HUES64 (cell line): ENCODE results near the gene METTL6.
"Not testable (repeated sequence)": the region's sequence is repeated elsewhere in the genome, so short reads cannot be mapped to it uniquely, and the experiment has no call there.

ENCODE experiments used
- H3K27ac ChIP-seq: 2 replicates; pipeline ENCODE4 v1.7.0; 2013; ENCODE audit warnings: low read depth, low read length, inconsistent platforms
- H3K27me3 ChIP-seq: 2 replicates; pipeline ENCODE4 v1.6.1; 2013; ENCODE audit warnings: mild to moderate bottlenecking, low read length; ENCODE audit not compliant: insufficient read depth
- H3K36me3 ChIP-seq: 2 replicates; pipeline ENCODE4 v1.6.1; 2013; ENCODE audit warnings: mild to moderate bottlenecking, low read length; ENCODE audit not compliant: insufficient read depth
- H3K4me1 ChIP-seq: 2 replicates; pipeline ENCODE4 v1.6.1; 2013; ENCODE audit warnings: mild to moderate bottlenecking, low read length, moderate library complexity; ENCODE audit not compliant: insufficient read depth
- H3K4me3 ChIP-seq: 2 replicates; pipeline ENCODE4 v1.5.1; 2013; ENCODE audit warnings: mild to moderate bottlenecking, low read length, moderate library complexity
- H3K9ac ChIP-seq: 2 replicates; pipeline ENCODE4 v1.6.1; 2013; ENCODE audit warnings: mild to moderate bottlenecking, low read depth, low read length
- H3K9me3 ChIP-seq: 2 replicates; pipeline ENCODE4 v1.6.1; 2013; ENCODE audit warnings: low read depth, low read length; ENCODE audit not compliant: insufficient read depth
- WGBS: fragments of 150-250, 120-280 bp; methylation state at CpG from one replicate; pipeline ENCODE4 v1.1.7; 2013; ENCODE audit warnings: missing lambda C conversion rate; 5-methylcytosine and 5-hydroxymethylcytosine counted together

METTL6 gene

GRCh38 chr3:15458212-15458780 lies 31.0 kb upstream of the METTL6 start:
- Histone ChIP-seq H3K4me3 (no peak overlapping the region), H3K36me3 (no peaks in the 10 kb centered on the region), H3K9ac (no peak overlapping the region), H3K27me3 (no peaks in the 10 kb centered on the region), H3K9me3 (no peaks in the 10 kb centered on the region), H3K4me1 (no peaks in the 10 kb centered on the region), H3K27ac (no peak overlapping the region)
- 86% methylated on average over 6 of the region's 7 CpGs for WGBS

GRCh38 chr3:15456915-15457314 lies 29.6 kb upstream of the METTL6 start:
- not testable (repeated sequence) for H3K9me3 ChIP-seq, H3K27ac ChIP-seq, H3K36me3 ChIP-seq, H3K27me3 ChIP-seq, H3K9ac ChIP-seq, H3K4me3 ChIP-seq, H3K4me1 ChIP-seq
- WGBS: 94% methylated on average over 5 of the region's 10 CpGs

GRCh38 chr3:15456321-15456720 lies 29.0 kb upstream of the METTL6 start:
- H3K4me1 ChIP-seq: no peaks in the 10 kb centered on the region
- no peak overlapping the region for H3K27ac ChIP-seq
- H3K9me3 ChIP-seq: no peaks in the 10 kb centered on the region
- H3K36me3 ChIP-seq: no peaks in the 10 kb centered on the region
- WGBS: 94% methylated on average over 2 of the region's 2 CpGs
- H3K9ac ChIP-seq: no peak overlapping the region
- H3K27me3 ChIP-seq: no peaks in the 10 kb centered on the region
- no peak overlapping the region for H3K4me3 ChIP-seq

- WGBS: 92% methylated on average over 7 of the region's 7 CpGs
- Histone ChIP-seq H3K9ac (no peak overlapping the region), H3K27ac (no peak overlapping the region)
These were observed 28.4 kb upstream of the METTL6 start for GRCh38 chr3:15455756-15456155.

GRCh38 chr3:15454965-15455364 lies 27.6 kb upstream of the METTL6 start:
- no peaks in the 10 kb centered on the region for H3K27me3 ChIP-seq

More at GRCh38 chr3:15455756-15456155, 28.4 kb upstream of the METTL6 start:
- Histone ChIP-seq H3K9me3 (no peaks in the 10 kb centered on the region), H3K36me3 (no peaks in the 10 kb centered on the region), H3K4me1 (no peaks in the 10 kb centered on the region), H3K27me3 (no peaks in the 10 kb centered on the region), H3K4me3 (no peak overlapping the region)

GRCh38 chr3:15453991-15454625 lies 26.8 kb upstream of the METTL6 start:
- H3K27me3 ChIP-seq: no peaks in the 10 kb centered on the region
- H3K4me3 ChIP-seq: no peak overlapping the region
- no peaks in the 10 kb centered on the region for H3K4me1 ChIP-seq
- H3K36me3 ChIP-seq: no peaks in the 10 kb centered on the region
- no peak overlapping the region for H3K27ac ChIP-seq
- H3K9me3 ChIP-seq: no peaks in the 10 kb centered on the region
- no peak overlapping the region for H3K9ac ChIP-seq
- 81% methylated on average over 9 of the region's 9 CpGs for WGBS

More at GRCh38 chr3:15454965-15455364, 27.6 kb upstream of the METTL6 start:
- H3K4me1 ChIP-seq: no peaks in the 10 kb centered on the region
- no peak overlapping the region for H3K9ac ChIP-seq
- H3K9me3 ChIP-seq: no peaks in the 10 kb centered on the region
- no peaks in the 10 kb centered on the region for H3K36me3 ChIP-seq
- H3K4me3 ChIP-seq: no peak overlapping the region
- no peak overlapping the region for H3K27ac ChIP-seq

- no peaks in the 10 kb centered on the region for H3K27me3 ChIP-seq
- H3K4me3 ChIP-seq: no peak overlapping the region
- H3K9ac ChIP-seq: no peak overlapping the region
- H3K36me3 ChIP-seq: no peaks in the 10 kb centered on the region
- 90% methylated on average over 8 of the region's 8 CpGs for WGBS
- no peaks in the 10 kb centered on the region for H3K4me1 ChIP-seq
- H3K9me3 ChIP-seq: no peaks in the 10 kb centered on the region
- no peak overlapping the region for H3K27ac ChIP-seq
These were observed 26.2 kb upstream of the METTL6 start for GRCh38 chr3:15453501-15453900.

GRCh38 chr3:15452961-15453360 lies 25.6 kb upstream of the METTL6 start:
- no peak overlapping the region for H3K9ac ChIP-seq
- H3K27ac ChIP-seq: no peak overlapping the region
- H3K27me3 ChIP-seq: no peaks in the 10 kb centered on the region
- 97% methylated on average over 5 of the region's 5 CpGs for WGBS
- no peaks in the 10 kb centered on the region for H3K9me3 ChIP-seq
- no peaks in the 10 kb centered on the region for H3K4me1 ChIP-seq
- no peak overlapping the region for H3K4me3 ChIP-seq
- no peaks in the 10 kb centered on the region for H3K36me3 ChIP-seq

GRCh38 chr3:15452156-15452555 lies 24.8 kb upstream of the METTL6 start:
- H3K27ac ChIP-seq: no peak overlapping the region
- no peaks in the 10 kb centered on the region for H3K9me3 ChIP-seq
- H3K4me3 ChIP-seq: no peak overlapping the region
- WGBS: 85% methylated on average over 9 of the region's 9 CpGs
- no peak overlapping the region for H3K9ac ChIP-seq
- no peaks in the 10 kb centered on the region for H3K4me1 ChIP-seq
- no peaks in the 10 kb centered on the region for H3K36me3 ChIP-seq
- H3K27me3 ChIP-seq: no peaks in the 10 kb centered on the region

GRCh38 chr3:15451216-15452113 lies 24.1 kb upstream of the METTL6 start:
- Histone ChIP-seq H3K4me3 (no peak overlapping the region), H3K27me3 (no peaks in the 10 kb centered on the region), H3K9ac (no peak overlapping the region), H3K27ac (no peak overlapping the region), H3K9me3 (no peaks in the 10 kb centered on the region), H3K4me1 (no peaks in the 10 kb centered on the region), H3K36me3 (no peaks in the 10 kb centered on the region)
- WGBS: 94% methylated on average over 18 of the region's 18 CpGs

GRCh38 chr3:15450438-15451215 lies 23.3 kb upstream of the METTL6 start:
- no peak overlapping the region for H3K4me3 ChIP-seq
- H3K9me3 ChIP-seq: no peaks in the 10 kb centered on the region
- no peaks in the 10 kb centered on the region for H3K4me1 ChIP-seq
- H3K27ac ChIP-seq: no peak overlapping the region
- no peaks in the 10 kb centered on the region for H3K36me3 ChIP-seq
- no peak overlapping the region for H3K9ac ChIP-seq
- no peaks in the 10 kb centered on the region for H3K27me3 ChIP-seq
- 92% methylated on average over 12 of the region's 12 CpGs for WGBS
